B cell (primary cell): ENCODE data around the gene CILP2. TPM values are rescaled to one million over a fixed set of nuclear protein-coding genes. Genes with fewer than 3 reads are reported as not detected.

Experiments
- ATAC-seq: fragments of 200-7000 bp; cut with Tn5 transposase; one replicate; pipeline ENCODE4 v1.10.0; 2021; ENCODE audit warnings: low read depth, mild to moderate bottlenecking, moderate number of reproducible peaks, moderate library complexity
- CTCF ChIA-PET: fragments of 350-600 bp; sonication (Branson Sonifier 250); formaldehyde crosslinking; loops from one replicate; lab custom pipeline; 2021; ENCODE audit warnings: antibody characterized with exemption, inconsistent platforms; lab: Charles Lee
- POLR2A ChIA-PET: fragments of 350-600 bp; sonication (Branson Sonifier 250); formaldehyde crosslinking; loops from one replicate; lab custom pipeline; 2021; ENCODE audit warnings: antibody characterized with exemption; lab: Charles Lee
- DNase-seq: peaks from one replicate; pipeline ENCODE4 v3.0.0; 2013
- H2AFZ ChIP-seq: 2 replicates; pipeline ENCODE4 v1.6.1; 2012; ENCODE audit warnings: mild to moderate bottlenecking, low read depth, low read length; ENCODE audit not compliant: insufficient read depth, poor library complexity, severe bottlenecking
- H3K27ac ChIP-seq, 2 donors: 1 replicate in 1 of 2; 2 replicates in 1 of 2; pipeline ENCODE4 v1.5.1; 2012 to 2013; ENCODE audit warnings: low read length in 2 of 2, mild to moderate bottlenecking in 2 of 2, moderate library complexity in 1 of 2
- H3K27me3 ChIP-seq, 4 experiments: fragments of 200-600 bp in 1 of 4; sonication (generic) in 1 of 4; replicated peaks in 1 of 4; 1 replicate in 2 of 4; 2 replicates in 2 of 4; pipeline versions ENCODE4 v1.6.1 to v1.7.0; 2013 to 2016; ENCODE audit warnings: low read length in 3 of 4, mild to moderate bottlenecking in 2 of 4, mixed read lengths in 1 of 4, moderate library complexity in 1 of 4; ENCODE audit not compliant: insufficient read depth in 4 of 4, control insufficient read depth in 3 of 4; ENCODE audit errors: control extremely low read depth in 1 of 4
- H3K36me3 ChIP-seq, 2 experiments: replicated peaks in 1 of 2; 1 replicate in 1 of 2; 2 replicates in 1 of 2; pipeline versions ENCODE4 v1.6.1 to v1.7.1; 2013; ENCODE audit warnings: low read length in 1 of 2; ENCODE audit not compliant: insufficient read depth in 2 of 2, control insufficient read depth in 1 of 2; ENCODE audit errors: control extremely low read depth in 1 of 2, extremely low read depth in 1 of 2
- H3K4me1 ChIP-seq, 2 donors: fragments of 200-600 bp in 1 of 2; sonication (generic) in 1 of 2; 1 replicate in 1 of 2; 2 replicates in 1 of 2; pipeline versions ENCODE4 v1.5.1 to v1.6.1; 2013 to 2017; ENCODE audit warnings: low read length in 2 of 2; ENCODE audit not compliant: control insufficient read depth in 2 of 2, insufficient read depth in 2 of 2
- H3K4me2 ChIP-seq: replicated peaks from 2 replicates; pipeline ENCODE3; 2012; ENCODE audit warnings: mild to moderate bottlenecking, low read depth, low read length; ENCODE audit not compliant: poor library complexity, severe bottlenecking
- H3K4me3 ChIP-seq, 5 experiments: fragments of 200-600 bp in 1 of 5; sonication (generic) in 1 of 5; 1 replicate in 3 of 5; 2 replicates in 2 of 5; pipeline versions ENCODE4 v1.5.1 to v1.7.0; 2011 to 2016; ENCODE audit warnings: low read length in 4 of 5, mild to moderate bottlenecking in 4 of 5, low read depth in 2 of 5, control low read depth in 1 of 5, moderate library complexity in 1 of 5; ENCODE audit not compliant: insufficient read depth in 1 of 5; ENCODE audit errors: control extremely low read depth in 1 of 5, extremely low read depth in 1 of 5
- H3K79me2 ChIP-seq: fragments of 200-600 bp; sonication (generic); one replicate; pipeline ENCODE4 v1.6.0; 2016; ENCODE audit warnings: low read length; ENCODE audit not compliant: control insufficient read depth, insufficient read depth
- H3K9ac ChIP-seq: fragments of 200-600 bp; sonication (generic); 2 replicates; pipeline ENCODE4 v1.6.1; 2017; ENCODE audit warnings: mild to moderate bottlenecking, low read length, moderate library complexity
- H3K9me3 ChIP-seq, 3 donors: one replicate each; pipeline versions ENCODE4 v1.6.1 to v1.7.1; 2013; ENCODE audit warnings: low read length in 2 of 3; ENCODE audit not compliant: control insufficient read depth in 2 of 3, insufficient read depth in 1 of 3; ENCODE audit errors: control extremely low read depth in 1 of 3
- H4K20me1 ChIP-seq: 2 replicates; pipeline ENCODE4 v1.6.0; 2012; ENCODE audit warnings: mild to moderate bottlenecking, low read length; ENCODE audit not compliant: insufficient read depth, control insufficient read depth, poor library complexity, severe bottlenecking
- H3K27ac Mint-ChIP-seq: one replicate; pipeline ENCODE4 v1.8.0; 2021; ENCODE audit warnings: mixed read lengths
- H3K27me3 Mint-ChIP-seq: one replicate; pipeline ENCODE4 v1.8.0; 2021; ENCODE audit warnings: mixed read lengths
- H3K4me1 Mint-ChIP-seq: one replicate; pipeline ENCODE4 v1.8.0; 2021; ENCODE audit warnings: mixed read lengths
- H3K4me3 Mint-ChIP-seq: one replicate; pipeline ENCODE4 v1.8.0; 2021; ENCODE audit warnings: mixed read lengths
- H3K9me3 Mint-ChIP-seq: one replicate; pipeline ENCODE4 v1.8.0; 2022; ENCODE audit warnings: mixed read lengths; ENCODE audit not compliant: insufficient read depth
- EZH2 ChIP-seq: IDR thresholded peaks from 2 replicates; pipeline ENCODE4 v1.6.1; 2012; ENCODE audit warnings: borderline replicate concordance, low read depth, mild to moderate bottlenecking, moderate library complexity, low read length; ENCODE audit not compliant: insufficient read depth, poor library complexity, severe bottlenecking
- WGBS: methylation state at CpG from one replicate; pipeline ENCODE4 v1.1.5; 2013; ENCODE audit warnings: missing lambda C conversion rate; ENCODE audit not compliant: insufficient coverage; 5-methylcytosine and 5-hydroxymethylcytosine counted together
- intact Hi-C: fragments of 100-400 bp; cut with micrococcal nuclease; formaldehyde crosslinking; loops from one replicate; pipeline ENCODE4 v1.10.0; 2022
- polyA plus RNA-seq: library from polyadenylated mRNA; depleted of rRNA; stranded (reverse); fragments of >200 nt; gene quantifications from 2 replicates; pipeline ENCODE4 v1.2.3, GENCODE V29; 2012
- total RNA-seq, 2 donors: library from RNA; stranded (reverse); fragments of 120-200 nt in 1 of 2; gene quantifications; 1 replicate in 1 of 2; 2 replicates in 1 of 2; pipeline versions ENCODE4 v1.2.3 to v1.2.4, GENCODE V29; 2013 to 2022
- TF ChIP-seq, protein P1 (sequence below): fragments of 200-600 bp; IDR thresholded peaks from one replicate; pipeline ENCODE4 v1.8.0; 2022; ENCODE audit warnings: antibody characterized with exemption, mild to moderate bottlenecking

The CILP2 gene
- total and polyA plus RNA-seq, 2 donors (not counting 1 experiment from before 2014, with no cell fraction given), result 0.04 to 0.12 TPM

DNA sequence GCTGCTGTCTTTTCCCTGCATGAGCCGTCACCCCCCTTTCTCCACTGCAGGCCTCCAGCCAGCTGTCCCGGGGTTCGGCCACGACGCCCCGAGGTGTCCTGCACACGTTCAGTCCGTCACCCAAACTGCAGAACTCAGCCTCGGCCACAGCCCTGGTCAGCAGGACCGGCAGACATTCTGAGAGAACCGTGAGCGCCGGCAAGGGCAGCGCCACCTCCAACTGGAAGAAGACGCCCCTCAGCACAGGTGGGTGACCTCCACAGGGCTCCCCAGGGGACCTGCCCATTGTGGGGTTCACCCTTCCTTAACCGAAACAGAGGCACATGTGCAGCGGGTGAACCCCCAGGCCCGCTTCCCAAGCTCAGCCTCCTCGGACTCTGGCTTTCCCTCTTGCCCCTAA, 35.8 kb upstream of the CILP2 start:
- intact Hi-C loops, result no loop called here
- H3K79me2 ChIP-seq, result peaks cover 19% of the 10 kb centered on the region
- Mint-ChIP-seq H3K4me3 (no peak overlapping the region), H3K4me1 (no peaks in the 10 kb centered on the region), H3K27ac (no peak overlapping the region), H3K9me3 (no peaks in the 10 kb centered on the region), H3K27me3 (no peaks in the 10 kb centered on the region)
- no peak overlapping the region for H2AFZ ChIP-seq
- H3K27ac ChIP-seq, result no peak overlapping the region
- peaks cover 0 to 81% of the 10 kb centered on the region in 2 experiments for H3K36me3 ChIP-seq
- ChIA-PET POLR2A (no interaction called here), CTCF (no interaction called here)
- TF ChIP-seq, protein P1, sequence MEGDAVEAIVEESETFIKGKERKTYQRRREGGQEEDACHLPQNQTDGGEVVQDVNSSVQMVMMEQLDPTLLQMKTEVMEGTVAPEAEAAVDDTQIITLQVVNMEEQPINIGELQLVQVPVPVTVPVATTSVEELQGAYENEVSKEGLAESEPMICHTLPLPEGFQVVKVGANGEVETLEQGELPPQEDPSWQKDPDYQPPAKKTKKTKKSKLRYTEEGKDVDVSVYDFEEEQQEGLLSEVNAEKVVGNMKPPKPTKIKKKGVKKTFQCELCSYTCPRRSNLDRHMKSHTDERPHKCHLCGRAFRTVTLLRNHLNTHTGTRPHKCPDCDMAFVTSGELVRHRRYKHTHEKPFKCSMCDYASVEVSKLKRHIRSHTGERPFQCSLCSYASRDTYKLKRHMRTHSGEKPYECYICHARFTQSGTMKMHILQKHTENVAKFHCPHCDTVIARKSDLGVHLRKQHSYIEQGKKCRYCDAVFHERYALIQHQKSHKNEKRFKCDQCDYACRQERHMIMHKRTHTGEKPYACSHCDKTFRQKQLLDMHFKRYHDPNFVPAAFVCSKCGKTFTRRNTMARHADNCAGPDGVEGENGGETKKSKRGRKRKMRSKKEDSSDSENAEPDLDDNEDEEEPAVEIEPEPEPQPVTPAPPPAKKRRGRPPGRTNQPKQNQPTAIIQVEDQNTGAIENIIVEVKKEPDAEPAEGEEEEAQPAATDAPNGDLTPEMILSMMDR, result no peak
- no peak for TF ChIP-seq EZH2
- H4K20me1 ChIP-seq, result peaks cover 5% of the 10 kb centered on the region
- DNase-seq (no peak), ATAC-seq (no peak)
- 98% methylated on average over 19 of the region's 19 CpGs for WGBS
- H3K27me3 ChIP-seq, result no peaks in the 10 kb centered on the region
- no peaks in the 10 kb centered on the region for H3K4me1 ChIP-seq
- no peak overlapping the region for H3K9ac ChIP-seq
- peaks cover 0 to 4% (median 0%) of the 10 kb centered on the region in 3 donors for H3K9me3 ChIP-seq
- no peak overlapping the region for H3K4me2 ChIP-seq
- H3K4me3 ChIP-seq, result no peak overlapping the region

GRCh38 chr19:19502808-19503602, 35.1 kb upstream of the CILP2 start:
- Mint-ChIP-seq H3K4me3 (no peak overlapping the region), H3K27ac (no peak overlapping the region), H3K27me3 (no peaks in the 10 kb centered on the region), H3K4me1 (no peaks in the 10 kb centered on the region), H3K9me3 (no peaks in the 10 kb centered on the region)
- Histone ChIP-seq H3K27ac (no peak overlapping the region), H3K4me1 (no peaks in the 10 kb centered on the region), H3K27me3 (no peaks in the 10 kb centered on the region), H3K4me2 (no peak overlapping the region), H4K20me1 (peaks cover 5% of the 10 kb centered on the region), H3K9me3 (peaks cover 0 to 4% (median 0%) of the 10 kb centered on the region in 3 donors), H3K36me3 (peaks cover 0 to 84% of the 10 kb centered on the region in 2 experiments), H3K79me2 (peaks cover 12% of the 10 kb centered on the region), H3K4me3 (no peak overlapping the region), H3K9ac (no peak overlapping the region), H2AFZ (no peak overlapping the region)
- ChIA-PET CTCF (interaction anchor here (0.6 kb wide), 2 partner anchors 266 to 289 kb away, joined by 3 read pairs; no protein-coding TSS in a partner anchor), POLR2A (no interaction called here)
- 96% methylated on average over 15 of the region's 18 CpGs for WGBS
- ATAC-seq (no peak), DNase-seq (no peak)
- intact Hi-C loops, result no loop called here
- TF ChIP-seq, protein P1, result no peak
- no peak for TF ChIP-seq EZH2
